Activated CD8-positive, alpha-beta T cell treated with anti-CD3 and anti-CD28 coated beads for 36 hours (primary cell): Measurements from ENCODE around the gene PRPF4. TPM values are rescaled to one million over a fixed set of nuclear protein-coding genes. Genes with fewer than 3 reads are reported as not detected.
"Not testable (repeated sequence)": the region's sequence is repeated elsewhere in the genome, so short reads cannot be mapped to it uniquely, and the experiment has no call there.

Source experiments
- ATAC-seq: fragments of 200-7000 bp; cut with Tn5 transposase; one replicate; pipeline ENCODE4 v1.10.0; 2021; ENCODE audit warnings: mild to moderate bottlenecking, moderate library complexity
- CTCF ChIA-PET: fragments of 350-600 bp; sonication (Branson Sonifier 250); formaldehyde crosslinking; loops from one replicate; lab custom pipeline; 2021; ENCODE audit warnings: antibody characterized with exemption; lab: Charles Lee
- POLR2A ChIA-PET: fragments of 350-600 bp; sonication (Branson Sonifier 250); formaldehyde crosslinking; loops from one replicate; lab custom pipeline; 2021; ENCODE audit warnings: antibody characterized with exemption; lab: Charles Lee
- DNase-seq: peaks from one replicate; pipeline ENCODE4 v3.0.0-alpha.2; 2020
- H3K27ac Mint-ChIP-seq: one replicate; pipeline ENCODE4 v1.8.0; 2021; ENCODE audit warnings: mild to moderate bottlenecking, mixed read lengths
- H3K27me3 Mint-ChIP-seq: one replicate; pipeline ENCODE4 v1.8.0; 2021; ENCODE audit warnings: mixed read lengths
- H3K36me3 Mint-ChIP-seq: one replicate; pipeline ENCODE4 v1.8.0; 2021; ENCODE audit warnings: low read depth, mixed read lengths
- H3K4me1 Mint-ChIP-seq: one replicate; pipeline ENCODE4 v1.8.0; 2021; ENCODE audit warnings: low read depth, mixed read lengths
- H3K4me3 Mint-ChIP-seq: one replicate; pipeline ENCODE4 v1.8.0; 2021; ENCODE audit warnings: mild to moderate bottlenecking, moderate library complexity, mixed read lengths
- H3K9me3 Mint-ChIP-seq: one replicate; pipeline ENCODE4 v1.8.0; 2021; ENCODE audit warnings: mixed read lengths
- CTCF ChIP-seq: fragments of 200-600 bp; IDR thresholded peaks from one replicate; pipeline ENCODE4 v1.8.0; 2022; ENCODE audit warnings: antibody characterized with exemption, mild to moderate bottlenecking
- intact Hi-C: fragments of 100-400 bp; cut with micrococcal nuclease; formaldehyde crosslinking; loops from one replicate; pipeline ENCODE4 v1.10.0; 2022
- total RNA-seq, 2 experiments: library from RNA; stranded (reverse); gene quantifications; one replicate each; pipeline ENCODE4 v1.2.3, GENCODE V29; 2021

Gene PRPF4
- total RNA-seq, 2 experiments from 2014 or later: 52.9 to 56.5 TPM

DNA sequence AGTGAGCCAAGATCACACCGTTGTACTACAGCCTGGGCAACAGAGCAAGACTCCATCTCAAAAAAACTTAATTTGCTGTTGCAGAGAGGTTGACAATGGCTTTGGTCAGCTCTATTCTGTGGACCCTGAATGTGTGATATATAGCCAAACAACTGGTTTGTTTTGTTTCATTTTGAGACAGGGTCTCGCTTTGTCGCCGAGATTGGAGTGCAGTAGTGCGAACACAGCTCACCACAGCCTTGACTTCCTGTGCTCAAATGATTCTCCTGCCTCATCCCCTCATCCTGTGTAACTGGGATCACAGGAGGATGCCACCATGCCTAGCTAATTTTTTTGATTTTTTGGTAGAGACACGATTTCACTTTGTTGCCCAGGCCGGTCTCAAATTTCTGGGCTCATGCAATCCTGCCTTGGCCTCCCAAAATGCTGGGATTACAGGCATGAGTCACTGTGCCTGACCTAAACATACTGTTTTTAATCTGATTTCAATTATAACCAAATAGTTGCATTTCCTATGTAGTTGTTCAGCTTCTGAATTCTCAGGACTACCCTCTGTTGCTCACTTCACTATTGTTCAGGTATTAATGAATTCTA lies 17.9 kb downstream of the PRPF4 start:
- H3K4me3 Mint-ChIP-seq: no peak overlapping the region
- ATAC-seq: no peak
- intact Hi-C loops: no loop called here
- no peaks in the 10 kb centered on the region for H3K9me3 Mint-ChIP-seq
- no peaks in the 10 kb centered on the region for H3K27me3 Mint-ChIP-seq
- no peaks in the 10 kb centered on the region for H3K4me1 Mint-ChIP-seq
- POLR2A ChIA-PET: interaction anchor here (0.6 kb wide), 1 partner anchor 454 kb away, joined by 4 read pairs; no protein-coding TSS in a partner anchor
- TF ChIP-seq CTCF: no peak
- peak overlapping the region; percentile 26 for H3K27ac Mint-ChIP-seq
- no peak for DNase-seq
- CTCF ChIA-PET: interaction anchor here (0.9 kb wide), 1 partner anchor 19 kb away, joined by 3 read pairs; no protein-coding TSS in a partner anchor
- peaks cover 30% of the 10 kb centered on the region for H3K36me3 Mint-ChIP-seq

DNA sequence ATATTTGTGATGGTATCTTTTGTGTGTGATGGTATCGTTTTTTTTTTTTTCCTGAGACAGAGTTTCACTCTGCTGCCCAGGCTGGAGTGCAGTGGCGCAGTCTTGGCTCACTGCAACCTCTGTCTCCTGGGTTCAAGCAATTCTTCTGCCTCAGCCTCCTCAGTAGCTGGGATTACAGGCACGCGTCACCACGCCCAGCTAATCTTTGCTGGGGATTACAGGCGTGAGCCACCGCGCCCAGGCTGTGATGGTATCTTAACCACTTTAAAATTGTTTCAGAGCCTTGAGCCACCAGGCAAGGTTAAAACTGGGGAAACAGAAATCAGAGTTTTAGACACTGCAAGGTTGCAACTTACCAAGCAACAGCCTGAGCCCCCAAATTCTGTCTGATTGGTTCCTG lies 20.8 kb downstream of the PRPF4 start:
- ChIA-PET POLR2A (interaction anchor here (1.4 kb wide), 1 partner anchor 24 kb away, joined by 3 read pairs; no protein-coding TSS in a partner anchor), CTCF (interaction anchor here (0.7 to 1.1 kb wide), 2 partner anchors 359 to 362 kb away, joined by 3 read pairs; no protein-coding TSS in a partner anchor)
- H3K4me3 Mint-ChIP-seq, H3K9me3 Mint-ChIP-seq, H3K36me3 Mint-ChIP-seq, intact Hi-C loops, DNase-seq, ATAC-seq, H3K4me1 Mint-ChIP-seq, H3K27ac Mint-ChIP-seq, H3K27me3 Mint-ChIP-seq: not testable (repeated sequence)

DNA sequence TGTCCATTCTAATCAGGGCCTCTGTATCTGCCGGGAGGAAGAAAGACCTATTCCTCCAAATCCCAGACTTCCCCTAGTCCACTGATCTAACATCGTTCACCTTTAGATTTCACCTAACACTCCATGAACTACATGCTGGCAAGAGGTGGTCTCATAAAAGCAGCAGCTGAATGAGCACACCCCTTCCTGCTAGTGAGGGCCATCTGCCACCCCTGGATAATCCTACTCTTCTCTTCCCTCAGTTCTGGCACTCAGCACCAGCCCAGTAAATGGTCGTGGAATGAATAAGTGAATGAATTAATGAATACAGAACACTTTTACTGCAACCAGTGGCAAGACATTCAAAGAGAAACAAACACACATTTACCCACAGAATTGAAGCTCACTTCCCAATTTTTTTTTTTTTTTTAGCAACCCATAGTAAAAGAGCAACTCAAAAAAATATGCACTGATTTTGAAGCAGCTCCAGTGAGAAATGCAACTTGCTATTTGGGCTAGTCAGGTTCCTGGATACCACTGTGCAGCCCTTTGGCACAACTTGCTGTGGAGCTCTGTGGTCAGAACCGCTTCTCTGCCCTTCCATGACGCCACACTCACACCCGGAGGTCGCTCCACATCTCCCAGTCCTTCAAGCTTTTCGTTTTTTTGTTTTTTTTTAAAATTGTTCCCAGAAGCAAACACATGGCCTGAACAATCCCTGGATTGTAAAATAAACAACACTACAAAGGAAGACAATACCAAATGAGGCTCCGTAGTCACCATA lies 21.5 kb downstream of the PRPF4 start:
- no peak for TF ChIP-seq CTCF
- ATAC-seq (no peak), DNase-seq (no peak)
- ChIA-PET CTCF (interaction anchor here (0.7 to 1.1 kb wide), 2 partner anchors 358 to 361 kb away, joined by 3 read pairs; no protein-coding TSS in a partner anchor), POLR2A (interaction anchor here (1.4 kb wide), 1 partner anchor 23 kb away, joined by 3 read pairs; no protein-coding TSS in a partner anchor)
- Mint-ChIP-seq H3K4me1 (no peaks in the 10 kb centered on the region), H3K36me3 (peaks cover 2% of the 10 kb centered on the region), H3K9me3 (no peaks in the 10 kb centered on the region), H3K27me3 (no peaks in the 10 kb centered on the region), H3K27ac (no peak overlapping the region), H3K4me3 (no peak overlapping the region)
- intact Hi-C loops: no loop called here

- H3K27me3 Mint-ChIP-seq: no peaks in the 10 kb centered on the region
- ChIA-PET POLR2A (no interaction called here), CTCF (no interaction called here)
- no peak for DNase-seq
- intact Hi-C loops: no loop called here
- TF ChIP-seq CTCF: no peak
- no peak overlapping the region for H3K27ac Mint-ChIP-seq
- H3K4me3 Mint-ChIP-seq: no peak overlapping the region
- H3K4me1 Mint-ChIP-seq: no peaks in the 10 kb centered on the region
- no peaks in the 10 kb centered on the region for H3K36me3 Mint-ChIP-seq
- no peak for ATAC-seq
- no peaks in the 10 kb centered on the region for H3K9me3 Mint-ChIP-seq
Observed at GRCh38 chr9:113298311-113298710, 22.9 kb downstream of the PRPF4 start.

GRCh38 chr9:113298924-113299770 lies 23.7 kb downstream of the PRPF4 start:
- DNase-seq (no peak), ATAC-seq (no peak)
- intact Hi-C loops: no loop called here
- Mint-ChIP-seq H3K4me1 (no peaks in the 10 kb centered on the region), H3K27me3 (no peaks in the 10 kb centered on the region), H3K9me3 (no peaks in the 10 kb centered on the region), H3K36me3 (no peaks in the 10 kb centered on the region), H3K27ac (no peak overlapping the region), H3K4me3 (no peak overlapping the region)
- ChIA-PET CTCF (no interaction called here), POLR2A (no interaction called here)
- TF ChIP-seq CTCF: no peak
